Vagina (tissue), 2 donors: ENCODE results near the gene STX1B.

ENCODE experiments used
- POLR2A ChIP-seq, 2 donors: fragments of 450-650 bp; IDR thresholded peaks; one replicate each; pipeline ENCODE4 v1.6.1; 2017; ENCODE audit warnings: antibody characterized with exemption in 2 of 2, mild to moderate bottlenecking in 2 of 2, moderate library complexity in 2 of 2
- POLR2AphosphoS5 ChIP-seq, 2 donors: sonication (generic); formaldehyde crosslinking; IDR thresholded peaks; one replicate each; pipeline ENCODE4 v1.9.0; 2017; ENCODE audit warnings: antibody characterized with exemption in 2 of 2, mild to moderate bottlenecking in 2 of 2, low read depth in 1 of 2; ENCODE audit not compliant: insufficient read depth in 1 of 2
- TF ChIP-seq, protein P1 (sequence below), 3 experiments: fragments of 450-650 bp in 2 of 3; fragments of 200-600 bp in 1 of 3; sonication (generic) in 1 of 3; IDR thresholded peaks; one replicate each; pipeline ENCODE4 v1.5.1; 2017 to 2019; ENCODE audit warnings: antibody characterized with exemption in 3 of 3, mild to moderate bottlenecking in 2 of 3, moderate library complexity in 2 of 3

DNA sequence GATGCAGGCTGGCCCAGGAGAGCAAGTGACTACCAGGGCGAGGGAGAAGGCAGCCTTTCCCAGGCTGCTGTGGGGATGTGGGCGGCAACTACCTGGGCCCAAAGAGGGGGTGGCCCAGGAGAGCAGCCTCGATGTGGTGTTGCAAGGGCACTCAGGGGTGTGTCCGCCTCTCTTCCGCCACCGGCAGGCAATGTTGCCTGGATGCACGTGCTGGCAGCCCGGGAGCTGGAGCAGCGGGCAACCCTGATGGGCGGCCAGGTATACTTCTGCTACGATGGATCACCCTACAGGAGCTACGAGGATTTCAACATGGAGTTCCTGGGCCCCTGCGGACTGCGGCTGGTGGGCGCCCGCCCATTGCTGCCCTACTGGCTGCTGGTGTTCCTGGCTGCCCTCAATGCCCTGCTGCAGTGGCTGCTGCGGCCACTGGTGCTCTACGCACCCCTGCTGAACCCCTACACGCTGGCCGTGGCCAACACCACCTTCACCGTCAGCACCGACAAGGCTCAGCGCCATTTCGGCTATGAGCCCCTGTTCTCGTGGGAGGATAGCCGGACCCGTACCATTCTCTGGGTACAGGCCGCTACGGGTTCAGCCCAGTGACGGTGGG is 22.8 kb downstream of the STX1B start:
- TF ChIP-seq, protein P1, sequence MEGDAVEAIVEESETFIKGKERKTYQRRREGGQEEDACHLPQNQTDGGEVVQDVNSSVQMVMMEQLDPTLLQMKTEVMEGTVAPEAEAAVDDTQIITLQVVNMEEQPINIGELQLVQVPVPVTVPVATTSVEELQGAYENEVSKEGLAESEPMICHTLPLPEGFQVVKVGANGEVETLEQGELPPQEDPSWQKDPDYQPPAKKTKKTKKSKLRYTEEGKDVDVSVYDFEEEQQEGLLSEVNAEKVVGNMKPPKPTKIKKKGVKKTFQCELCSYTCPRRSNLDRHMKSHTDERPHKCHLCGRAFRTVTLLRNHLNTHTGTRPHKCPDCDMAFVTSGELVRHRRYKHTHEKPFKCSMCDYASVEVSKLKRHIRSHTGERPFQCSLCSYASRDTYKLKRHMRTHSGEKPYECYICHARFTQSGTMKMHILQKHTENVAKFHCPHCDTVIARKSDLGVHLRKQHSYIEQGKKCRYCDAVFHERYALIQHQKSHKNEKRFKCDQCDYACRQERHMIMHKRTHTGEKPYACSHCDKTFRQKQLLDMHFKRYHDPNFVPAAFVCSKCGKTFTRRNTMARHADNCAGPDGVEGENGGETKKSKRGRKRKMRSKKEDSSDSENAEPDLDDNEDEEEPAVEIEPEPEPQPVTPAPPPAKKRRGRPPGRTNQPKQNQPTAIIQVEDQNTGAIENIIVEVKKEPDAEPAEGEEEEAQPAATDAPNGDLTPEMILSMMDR (IDR thresholded peaks at IDR 0.05) = no peak
- TF ChIP-seq POLR2AphosphoS5 (IDR thresholded peaks at IDR 0.05; ENCODE audit: insufficient read depth in 1 of 2, low read depth in 1 of 2) (no peak), POLR2A (IDR thresholded peaks at IDR 0.05) (no peak)
